Suprapubic skin (tissue), 3 donors: ENCODE data around the gene THUMPD1.

Source experiments
- CTCF ChIP-seq, 2 donors: fragments of 200-600 bp in 1 of 2; fragments of 450-650 bp in 1 of 2; sonication (generic) in 1 of 2; IDR thresholded peaks; one replicate each; pipeline ENCODE4 v1.5.1; 2016 to 2019; ENCODE audit warnings: antibody characterized with exemption in 2 of 2, mild to moderate bottlenecking in 1 of 2, moderate library complexity in 1 of 2
- POLR2AphosphoS5 ChIP-seq, 3 donors: sonication (generic); formaldehyde crosslinking; IDR thresholded peaks; one replicate each; pipeline ENCODE4 v1.6.1; 2017; ENCODE audit warnings: antibody characterized with exemption in 3 of 3

GRCh38 chr16:20704281-20704680 lies 37.3 kb downstream of the THUMPD1 start:
- TF ChIP-seq CTCF (IDR thresholded peaks at IDR 0.05) = no peak
- TF ChIP-seq POLR2AphosphoS5 (IDR thresholded peaks at IDR 0.05) = no peak
